PFSK-1 (cell line): ENCODE data around the gene MCRIP2.
A peak's percentile ranks its signal among the peaks of the same experiment; 100 is the strongest.

Experiments
- FOXP2 ChIP-seq: optimal IDR thresholded peaks from 2 replicates; pipeline ENCODE3; 2011; ENCODE audit warnings: borderline replicate concordance, control low read depth, inconsistent platforms; ENCODE audit not compliant: insufficient read depth; ENCODE audit errors: extremely low read length, extremely low read depth
- POLR2AphosphoS5 ChIP-seq: IDR thresholded peaks from 2 replicates; pipeline ENCODE4 v1.6.1; 2012; ENCODE audit warnings: low read depth, mild to moderate bottlenecking, control low read depth, low read length, moderate library complexity
- SIN3A ChIP-seq: IDR thresholded peaks from 2 replicates; pipeline ENCODE4 v1.6.1; 2012; ENCODE audit warnings: mild to moderate bottlenecking, low read length, moderate library complexity, borderline replicate concordance; ENCODE audit not compliant: insufficient read depth
- TAF1 ChIP-seq: IDR thresholded peaks from 2 replicates; pipeline ENCODE4 v1.6.1; 2012; ENCODE audit warnings: low read length, control low read depth, borderline replicate concordance; ENCODE audit not compliant: insufficient read depth
- TF ChIP-seq, protein P1 (sequence below), 2 experiments: IDR thresholded peaks; 2 replicates each; pipeline versions ENCODE4 v1.6.1 to v1.8.0; 2011 to 2012; ENCODE audit warnings: low read depth in 2 of 2, low read length in 2 of 2, control low read depth in 1 of 2, inconsistent platforms in 1 of 2, mild to moderate bottlenecking in 1 of 2, moderate library complexity in 1 of 2; ENCODE audit not compliant: insufficient read depth in 1 of 2

MCRIP2 gene

DNA sequence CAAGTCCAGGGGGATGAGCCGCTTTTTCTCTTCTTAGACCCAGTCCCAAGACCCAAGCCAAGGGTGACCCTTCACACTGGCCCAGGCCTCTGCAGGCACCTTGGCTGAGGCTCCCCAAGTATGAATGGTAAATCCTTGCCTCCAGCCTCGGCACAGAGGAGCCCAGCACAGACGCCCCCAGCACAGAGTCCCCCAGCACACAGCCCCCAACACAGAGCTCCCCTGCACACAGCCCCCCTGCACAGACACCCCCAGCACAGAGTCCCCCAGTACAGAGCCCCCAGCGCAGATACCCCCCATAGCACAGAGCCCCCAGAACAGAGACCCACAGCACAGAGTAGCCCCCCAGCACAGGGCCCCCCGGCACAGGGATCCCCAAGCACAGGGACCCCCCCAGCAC is 1.0 kb upstream of the MCRIP2 start:
- no peak for TF ChIP-seq SIN3A
- TF ChIP-seq POLR2AphosphoS5, result no peak
- no peak for TF ChIP-seq FOXP2
- TF ChIP-seq, protein P1, sequence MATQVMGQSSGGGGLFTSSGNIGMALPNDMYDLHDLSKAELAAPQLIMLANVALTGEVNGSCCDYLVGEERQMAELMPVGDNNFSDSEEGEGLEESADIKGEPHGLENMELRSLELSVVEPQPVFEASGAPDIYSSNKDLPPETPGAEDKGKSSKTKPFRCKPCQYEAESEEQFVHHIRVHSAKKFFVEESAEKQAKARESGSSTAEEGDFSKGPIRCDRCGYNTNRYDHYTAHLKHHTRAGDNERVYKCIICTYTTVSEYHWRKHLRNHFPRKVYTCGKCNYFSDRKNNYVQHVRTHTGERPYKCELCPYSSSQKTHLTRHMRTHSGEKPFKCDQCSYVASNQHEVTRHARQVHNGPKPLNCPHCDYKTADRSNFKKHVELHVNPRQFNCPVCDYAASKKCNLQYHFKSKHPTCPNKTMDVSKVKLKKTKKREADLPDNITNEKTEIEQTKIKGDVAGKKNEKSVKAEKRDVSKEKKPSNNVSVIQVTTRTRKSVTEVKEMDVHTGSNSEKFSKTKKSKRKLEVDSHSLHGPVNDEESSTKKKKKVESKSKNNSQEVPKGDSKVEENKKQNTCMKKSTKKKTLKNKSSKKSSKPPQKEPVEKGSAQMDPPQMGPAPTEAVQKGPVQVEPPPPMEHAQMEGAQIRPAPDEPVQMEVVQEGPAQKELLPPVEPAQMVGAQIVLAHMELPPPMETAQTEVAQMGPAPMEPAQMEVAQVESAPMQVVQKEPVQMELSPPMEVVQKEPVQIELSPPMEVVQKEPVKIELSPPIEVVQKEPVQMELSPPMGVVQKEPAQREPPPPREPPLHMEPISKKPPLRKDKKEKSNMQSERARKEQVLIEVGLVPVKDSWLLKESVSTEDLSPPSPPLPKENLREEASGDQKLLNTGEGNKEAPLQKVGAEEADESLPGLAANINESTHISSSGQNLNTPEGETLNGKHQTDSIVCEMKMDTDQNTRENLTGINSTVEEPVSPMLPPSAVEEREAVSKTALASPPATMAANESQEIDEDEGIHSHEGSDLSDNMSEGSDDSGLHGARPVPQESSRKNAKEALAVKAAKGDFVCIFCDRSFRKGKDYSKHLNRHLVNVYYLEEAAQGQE (IDR thresholded peaks at IDR 0.05; ENCODE audit: insufficient read depth in 1 of 2, low read depth in 2 of 2, low read length in 2 of 2), result no peak
- TF ChIP-seq TAF1, result no peak

DNA sequence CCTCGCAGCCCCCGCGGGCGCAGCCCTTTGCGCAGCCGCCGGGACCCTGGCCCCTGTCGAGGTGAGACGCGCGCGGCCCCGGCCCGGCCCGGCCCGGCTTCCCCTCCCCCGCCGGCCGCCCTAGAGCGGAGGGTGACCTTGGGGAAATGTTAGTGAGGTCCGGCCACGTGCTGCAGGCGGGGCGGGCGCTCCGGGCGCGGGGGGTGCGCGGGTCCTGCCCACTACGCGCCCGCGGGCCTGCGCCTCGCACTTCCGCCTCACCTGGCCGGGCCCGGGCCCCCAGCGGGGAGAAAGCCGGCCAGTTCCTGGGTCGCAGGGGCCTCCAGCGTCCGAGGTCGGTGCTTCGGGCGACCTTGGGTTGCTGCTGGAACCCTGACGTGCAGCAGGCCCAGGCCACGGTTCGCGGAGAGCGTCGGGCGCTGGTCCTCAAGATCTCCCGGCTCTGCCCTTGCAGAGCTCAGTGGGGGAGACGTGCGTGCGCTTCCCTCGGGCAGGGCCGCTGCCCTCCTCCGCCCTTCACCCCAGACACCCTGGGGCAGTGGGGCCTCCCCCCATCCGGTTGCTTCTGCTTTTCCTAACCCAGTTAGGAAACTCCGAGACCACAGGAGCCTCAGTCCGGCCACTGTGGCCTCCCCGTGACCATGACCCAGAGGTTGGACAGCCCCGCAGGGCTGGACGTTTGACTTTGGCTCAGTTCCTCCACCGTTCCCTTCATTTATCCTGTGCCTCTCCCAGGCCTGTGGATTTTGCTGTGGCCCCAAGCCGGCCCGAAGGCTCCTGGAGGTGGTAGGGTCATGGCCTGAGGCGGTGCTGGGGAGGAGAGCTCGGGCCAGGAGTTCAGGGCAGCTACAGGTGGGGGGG is 791 bp downstream of the MCRIP2 start:
- TF ChIP-seq TAF1, result 0 out of 2 replicates have a peak, but pooled peaks have one; percentile 15
- TF ChIP-seq FOXP2, result no peak

- no peak for TF ChIP-seq SIN3A
- TF ChIP-seq, protein P1 (IDR thresholded peaks at IDR 0.05; ENCODE audit: insufficient read depth in 1 of 2, low read depth in 2 of 2, low read length in 2 of 2), result no peak
- no peak for TF ChIP-seq TAF1
- no peak for TF ChIP-seq POLR2AphosphoS5
- no peak for TF ChIP-seq FOXP2
These were observed 1.4 kb downstream of the MCRIP2 start for GRCh38 chr16:643050-643368.

- TF ChIP-seq, protein P1 (IDR thresholded peaks at IDR 0.05; ENCODE audit: insufficient read depth in 1 of 2, low read depth in 2 of 2, low read length in 2 of 2), result no peak
- TF ChIP-seq SIN3A (no peak), FOXP2 (no peak), TAF1 (no peak), POLR2AphosphoS5 (no peak)
These were observed 2.9 kb downstream of the MCRIP2 start for GRCh38 chr16:644556-644955.

DNA sequence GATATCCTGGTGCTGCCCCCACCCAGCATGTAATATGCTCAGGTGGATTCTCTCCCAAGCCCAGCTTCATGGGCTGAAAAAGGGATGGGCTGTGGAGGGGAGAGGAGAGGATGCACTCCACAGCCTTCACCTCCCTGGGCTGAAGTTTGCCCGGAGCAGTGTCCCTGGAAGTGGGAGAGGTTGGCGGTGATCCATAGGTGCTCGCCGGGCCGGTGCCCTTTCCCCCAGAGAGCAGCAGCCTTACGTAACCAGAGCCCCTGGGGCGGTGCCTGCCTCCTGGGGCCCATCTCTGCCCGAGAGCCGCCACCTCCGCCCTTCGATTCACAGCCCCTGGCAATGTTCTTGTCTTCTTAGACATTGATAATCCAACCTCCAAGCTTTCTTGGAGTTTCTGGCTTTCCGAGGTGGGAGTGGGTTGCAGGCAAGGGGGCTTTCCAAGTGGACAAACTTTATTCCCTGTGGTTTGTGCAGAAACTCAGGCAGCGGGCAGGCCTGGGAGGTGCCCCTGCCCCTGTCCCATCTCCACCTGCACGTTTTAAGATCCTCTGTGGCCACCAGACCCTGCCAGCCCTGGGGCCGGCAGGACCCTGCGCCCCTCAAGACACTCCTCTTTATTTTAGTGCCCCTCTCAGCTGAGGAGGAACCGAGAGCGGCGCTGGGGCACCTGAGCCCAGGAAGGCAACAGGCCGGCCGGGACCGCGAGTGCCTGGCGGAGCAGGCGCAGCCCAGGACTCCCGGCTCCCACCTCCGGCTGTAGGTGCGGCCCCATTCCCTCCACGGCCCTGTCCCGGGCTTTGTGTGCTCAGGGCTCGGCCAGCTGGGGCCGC is 4.4 kb downstream of the MCRIP2 start:
- TF ChIP-seq TAF1 (no peak), POLR2AphosphoS5 (no peak), FOXP2 (no peak)
